ENCODE data around the gene APOBEC3G. TPM values are rescaled to one million over a fixed set of nuclear protein-coding genes. Genes with fewer than 3 reads are reported as not detected.
"Not testable (repeated sequence)": the region's sequence is repeated elsewhere in the genome, so short reads cannot be mapped to it uniquely, and the experiment has no call there.

APOBEC3G gene
- total RNA-seq, 4 donors from 2014 or later: 7.1 to 11.6 (median 9.4) TPM; not detected in 1

DNA sequence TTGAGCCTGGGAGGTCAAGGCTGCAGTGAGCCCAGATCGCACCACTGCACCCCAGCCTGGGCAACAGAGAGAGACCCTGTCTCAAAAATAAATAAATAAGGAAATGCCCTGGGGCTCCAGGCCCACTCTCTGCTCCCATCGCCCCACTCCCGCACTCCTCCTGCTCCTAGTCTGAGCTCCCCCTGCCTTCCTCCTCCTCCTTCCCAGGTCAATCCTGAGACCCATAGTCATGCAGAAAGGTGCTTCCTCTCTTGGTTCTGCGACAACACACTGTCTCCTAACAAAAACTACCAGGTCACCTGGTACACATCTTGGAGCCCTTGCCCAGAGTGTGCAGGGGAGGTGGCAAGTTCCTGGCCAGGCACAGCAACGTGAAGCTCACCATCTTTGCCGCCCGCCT lies 6.9 kb upstream of the APOBEC3G start:
- no peak overlapping the region for H3K4me3 ChIP-seq
- H3K36me3 ChIP-seq: no peaks in the 10 kb centered on the region
- intact Hi-C loops (cut with DNase I; ENCODE audit: low total_unique reads) (no loop called here), in situ Hi-C loops (cut with MboI; ENCODE audit: low pct_ligation_motif_present in 1 of 4, low pct_unique_long_range_greater_than_20kb in 1 of 4, low sequenced_read_pairs in 3 of 4) (no loop called here)
- H3K27ac ChIP-seq: no peak overlapping the region
- H3K4me1 ChIP-seq: no peaks in the 10 kb centered on the region
- WGBS, 2 donors (ENCODE audit: low coverage in 1 of 2): 89 to 100% methylated on average over 2 to 7 of the region's 7 CpGs
- TF ChIP-seq CTCF (IDR thresholded peaks at IDR 0.05) (no peak), EP300 (IDR thresholded peaks at IDR 0.05; ENCODE audit: low read depth) (no peak), POLR2AphosphoS5 (IDR thresholded peaks at IDR 0.05) (no peak), POLR2A (IDR thresholded peaks at IDR 0.05) (no peak)
- no peak for DNase-seq
- no peaks in the 10 kb centered on the region for H3K9me3 ChIP-seq
- no peaks in the 10 kb centered on the region for H3K27me3 ChIP-seq

- H3K9me3 ChIP-seq; H3K36me3 ChIP-seq; DNase-seq; in situ Hi-C loops (cut with MboI; ENCODE audit: low pct_ligation_motif_present in 1 of 4, low pct_unique_long_range_greater_than_20kb in 1 of 4, low sequenced_read_pairs in 3 of 4); H3K4me3 ChIP-seq; H3K4me1 ChIP-seq; H3K27me3 ChIP-seq; intact Hi-C loops (cut with DNase I; ENCODE audit: low total_unique reads): not testable (repeated sequence)
- WGBS, 2 donors (ENCODE audit: low coverage in 1 of 2): 75 to 88% methylated on average over 3 to 7 of the region's 7 CpGs
- peak overlapping the region in 2 of 4 donors; percentile 16 to 51 for H3K27ac ChIP-seq
These were observed 4.5 kb upstream of the APOBEC3G start for GRCh38 chr22:39072581-39072981.

GRCh38 chr22:39073981-39074380 lies 3.1 kb upstream of the APOBEC3G start:
- DNase-seq: no peak
- no peaks in the 10 kb centered on the region for H3K27me3 ChIP-seq
- peaks cover 6 to 12% (median 12%) of the 10 kb centered on the region in 4 donors for H3K4me1 ChIP-seq
- H3K4me3 ChIP-seq: no peak overlapping the region
- 0 to 65% methylated on average over 1 to 2 of the region's 2 CpGs for whole genome bisulfite sequencing, 2 donors (ENCODE audit: low coverage in 1 of 2)
- TF ChIP-seq CTCF (IDR thresholded peaks at IDR 0.05): no peak
- no peak for TF ChIP-seq POLR2AphosphoS5 (IDR thresholded peaks at IDR 0.05)
- TF ChIP-seq EP300 (IDR thresholded peaks at IDR 0.05; ENCODE audit: low read depth): no peak
- no peak for TF ChIP-seq POLR2A (IDR thresholded peaks at IDR 0.05)
- intact Hi-C loops (cut with DNase I; ENCODE audit: low total_unique reads) (no loop called here), in situ Hi-C loops (cut with MboI; ENCODE audit: low pct_ligation_motif_present in 1 of 4, low pct_unique_long_range_greater_than_20kb in 1 of 4, low sequenced_read_pairs in 3 of 4) (no loop called here)
- no peak overlapping the region for H3K27ac ChIP-seq
- H3K9me3 ChIP-seq: no peaks in the 10 kb centered on the region
- no peaks in the 10 kb centered on the region for H3K36me3 ChIP-seq

- DNase-seq; H3K36me3 ChIP-seq; intact Hi-C loops (cut with DNase I; ENCODE audit: low total_unique reads); in situ Hi-C loops (cut with MboI; ENCODE audit: low pct_ligation_motif_present in 1 of 4, low pct_unique_long_range_greater_than_20kb in 1 of 4, low sequenced_read_pairs in 3 of 4); H3K27me3 ChIP-seq; H3K9me3 ChIP-seq: not testable (repeated sequence)
- 34 to 60% methylated on average over 1 to 22 of the region's 24 CpGs for WGBS, 2 donors (ENCODE audit: low coverage in 1 of 2)
- Histone ChIP-seq H3K4me1 (peaks cover 6 to 12% (median 12%) of the 10 kb centered on the region in 4 donors), H3K27ac (peak overlapping the region; percentile 17 to 87 (median 64)), H3K4me3 (peak overlapping the region in 2 of 4 donors; percentile 38 to 59)
These were observed 685 bp upstream of the APOBEC3G start for GRCh38 chr22:39076155-39077025.

DNA sequence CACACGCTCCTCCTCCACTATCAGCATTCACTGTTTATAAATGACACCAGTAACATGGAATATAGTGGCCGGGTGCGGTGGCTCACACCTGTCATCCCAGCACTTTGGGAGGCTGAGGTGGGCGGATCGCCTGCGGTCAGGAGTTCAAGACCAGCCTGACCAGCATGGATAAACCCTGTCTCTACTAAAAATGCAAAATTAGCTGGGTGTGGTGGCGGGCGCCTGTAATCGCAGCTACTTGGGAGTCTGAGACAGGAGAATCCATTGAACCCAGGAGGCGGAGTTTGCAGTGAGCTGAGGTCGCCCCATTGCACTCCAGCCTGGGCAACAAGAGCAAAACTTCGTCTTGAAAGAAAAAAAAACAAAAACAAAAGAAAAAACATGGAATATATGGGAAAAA lies 837 bp downstream of the APOBEC3G start:
- in situ Hi-C loops (cut with MboI; ENCODE audit: low pct_ligation_motif_present in 1 of 4, low pct_unique_long_range_greater_than_20kb in 1 of 4, low sequenced_read_pairs in 3 of 4); DNase-seq; intact Hi-C loops (cut with DNase I; ENCODE audit: low total_unique reads); H3K27me3 ChIP-seq; H3K9me3 ChIP-seq; H3K36me3 ChIP-seq: not testable (repeated sequence)
- Histone ChIP-seq H3K27ac (peak overlapping the region in 3 of 4 donors; percentile 74 to 92 (median 87)), H3K4me3 (peak overlapping the region in 1 of 4 donors; percentile 59), H3K4me1 (peaks cover 6 to 12% (median 12%) of the 10 kb centered on the region in 4 donors)
- WGBS, 2 donors (ENCODE audit: low coverage in 1 of 2): 55 to 86% methylated on average over 2 to 12 of the region's 12 CpGs
